ENCODE data around the gene CDCP1.
"Not testable (repeated sequence)": the region's sequence is repeated elsewhere in the genome, so short reads cannot be mapped to it uniquely, and the experiment has no call there.

The CDCP1 gene

DNA sequence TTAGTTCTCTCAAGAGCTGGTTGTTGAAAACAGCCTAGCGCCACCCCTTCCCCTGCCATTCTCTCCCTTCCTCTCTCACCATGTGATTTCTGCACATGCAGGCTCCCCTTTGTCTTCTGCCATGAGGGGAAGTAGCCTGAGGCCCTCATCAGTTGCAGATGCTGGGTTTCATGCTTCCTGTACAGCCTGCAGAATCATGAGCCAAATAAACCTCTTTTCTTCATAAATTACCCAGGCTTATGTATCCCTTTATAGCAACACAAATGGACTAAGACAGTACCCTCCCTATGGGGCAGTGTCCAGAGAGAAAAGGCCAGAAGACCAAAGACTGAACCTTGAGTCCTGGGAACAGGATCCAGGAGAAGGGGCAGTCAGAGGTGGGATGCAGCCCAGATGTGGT is 65.4 kb downstream of the CDCP1 start:
- H3K4me3 ChIP-seq (ENCODE audit: low read depth, low read length) = no peak overlapping the region
- DNase-seq (ENCODE audit: low read depth) = no peak
- TF ChIP-seq, protein P1, sequence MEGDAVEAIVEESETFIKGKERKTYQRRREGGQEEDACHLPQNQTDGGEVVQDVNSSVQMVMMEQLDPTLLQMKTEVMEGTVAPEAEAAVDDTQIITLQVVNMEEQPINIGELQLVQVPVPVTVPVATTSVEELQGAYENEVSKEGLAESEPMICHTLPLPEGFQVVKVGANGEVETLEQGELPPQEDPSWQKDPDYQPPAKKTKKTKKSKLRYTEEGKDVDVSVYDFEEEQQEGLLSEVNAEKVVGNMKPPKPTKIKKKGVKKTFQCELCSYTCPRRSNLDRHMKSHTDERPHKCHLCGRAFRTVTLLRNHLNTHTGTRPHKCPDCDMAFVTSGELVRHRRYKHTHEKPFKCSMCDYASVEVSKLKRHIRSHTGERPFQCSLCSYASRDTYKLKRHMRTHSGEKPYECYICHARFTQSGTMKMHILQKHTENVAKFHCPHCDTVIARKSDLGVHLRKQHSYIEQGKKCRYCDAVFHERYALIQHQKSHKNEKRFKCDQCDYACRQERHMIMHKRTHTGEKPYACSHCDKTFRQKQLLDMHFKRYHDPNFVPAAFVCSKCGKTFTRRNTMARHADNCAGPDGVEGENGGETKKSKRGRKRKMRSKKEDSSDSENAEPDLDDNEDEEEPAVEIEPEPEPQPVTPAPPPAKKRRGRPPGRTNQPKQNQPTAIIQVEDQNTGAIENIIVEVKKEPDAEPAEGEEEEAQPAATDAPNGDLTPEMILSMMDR (IDR thresholded peaks at IDR 0.05; ENCODE audit: insufficient read depth, low read depth, low read length, missing control alignments) = no peak

DNA sequence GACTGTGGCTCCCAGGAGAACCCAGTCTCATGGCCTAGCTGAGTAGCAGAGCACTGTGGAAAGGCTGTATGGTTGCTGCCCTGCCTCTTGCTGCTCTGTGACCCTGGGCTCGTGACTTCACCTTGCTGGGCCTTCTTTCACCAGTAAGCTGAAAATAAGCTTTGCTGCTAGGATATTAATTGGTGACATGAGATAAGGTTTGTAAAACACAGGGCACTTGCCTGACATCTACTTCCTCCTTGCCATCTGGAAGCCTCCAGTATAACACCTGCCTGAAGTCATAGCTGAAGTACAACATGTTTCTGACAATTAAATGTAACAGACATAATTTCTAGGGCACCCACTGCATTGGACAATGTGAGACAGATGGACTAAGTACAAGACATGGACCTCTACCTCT is 66.5 kb downstream of the CDCP1 start:
- TF ChIP-seq, protein P1 (IDR thresholded peaks at IDR 0.05; ENCODE audit: insufficient read depth, low read depth, low read length, missing control alignments) = no peak
- no peak for DNase-seq (ENCODE audit: low read depth)
- H3K4me3 ChIP-seq (ENCODE audit: low read depth, low read length) = no peak overlapping the region

DNA sequence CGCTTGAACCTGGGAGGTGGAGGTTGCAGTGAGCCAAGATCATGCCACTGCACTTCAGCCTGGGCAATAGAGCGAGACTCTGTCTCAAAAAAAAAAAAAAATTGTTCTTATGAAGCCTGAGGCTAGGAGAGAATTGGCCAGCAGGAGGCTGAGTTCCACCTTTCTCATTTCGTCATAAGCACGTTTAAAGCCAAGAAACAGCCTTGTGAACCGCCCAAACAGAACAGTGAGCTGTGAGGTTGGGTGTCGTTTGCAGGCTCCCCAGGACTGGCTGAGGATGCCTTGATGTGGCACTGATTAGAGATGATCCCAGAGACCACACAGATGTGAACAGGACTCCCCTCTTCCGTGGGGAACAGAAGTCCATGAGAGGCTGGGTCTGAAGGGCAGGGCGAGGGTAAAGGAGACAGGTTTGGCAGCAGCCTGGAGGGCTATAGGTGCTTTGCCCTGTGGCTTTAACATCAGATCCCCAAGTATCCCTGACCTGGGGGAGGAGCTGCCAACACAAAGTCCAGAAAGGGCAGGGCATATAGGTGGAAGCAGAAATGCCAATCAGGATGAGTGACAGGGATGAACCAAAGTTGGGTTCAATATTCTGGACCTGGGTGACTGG is 67.2 kb downstream of the CDCP1 start:
- peak; percentile 5 for DNase-seq (ENCODE audit: low read depth)
- no peak overlapping the region for H3K4me3 ChIP-seq (ENCODE audit: low read depth, low read length)
- TF ChIP-seq, protein P1 (IDR thresholded peaks at IDR 0.05; ENCODE audit: insufficient read depth, low read depth, low read length, missing control alignments) = no peak

DNA sequence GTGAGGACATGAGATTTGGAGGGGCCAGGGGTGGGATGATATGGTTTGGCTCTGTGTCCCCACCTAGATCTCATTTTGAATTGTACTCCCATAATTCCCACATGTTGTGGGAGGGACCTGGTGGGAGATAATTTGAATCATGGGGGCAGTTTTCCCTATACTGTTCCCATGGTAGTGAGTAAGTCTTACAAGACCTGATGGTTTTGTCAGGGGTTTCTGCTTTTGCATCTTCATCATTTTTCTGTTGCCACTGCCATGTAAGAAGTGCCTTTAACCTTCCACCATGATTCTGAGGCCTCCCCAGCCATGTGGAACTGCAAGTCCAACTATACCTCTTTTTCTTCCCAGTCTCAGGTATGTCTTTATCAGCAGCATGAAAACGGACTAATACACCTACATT is 67.9 kb downstream of the CDCP1 start:
- H3K4me3 ChIP-seq (ENCODE audit: low read depth, low read length); DNase-seq (ENCODE audit: low read depth): not testable (repeated sequence)

DNA sequence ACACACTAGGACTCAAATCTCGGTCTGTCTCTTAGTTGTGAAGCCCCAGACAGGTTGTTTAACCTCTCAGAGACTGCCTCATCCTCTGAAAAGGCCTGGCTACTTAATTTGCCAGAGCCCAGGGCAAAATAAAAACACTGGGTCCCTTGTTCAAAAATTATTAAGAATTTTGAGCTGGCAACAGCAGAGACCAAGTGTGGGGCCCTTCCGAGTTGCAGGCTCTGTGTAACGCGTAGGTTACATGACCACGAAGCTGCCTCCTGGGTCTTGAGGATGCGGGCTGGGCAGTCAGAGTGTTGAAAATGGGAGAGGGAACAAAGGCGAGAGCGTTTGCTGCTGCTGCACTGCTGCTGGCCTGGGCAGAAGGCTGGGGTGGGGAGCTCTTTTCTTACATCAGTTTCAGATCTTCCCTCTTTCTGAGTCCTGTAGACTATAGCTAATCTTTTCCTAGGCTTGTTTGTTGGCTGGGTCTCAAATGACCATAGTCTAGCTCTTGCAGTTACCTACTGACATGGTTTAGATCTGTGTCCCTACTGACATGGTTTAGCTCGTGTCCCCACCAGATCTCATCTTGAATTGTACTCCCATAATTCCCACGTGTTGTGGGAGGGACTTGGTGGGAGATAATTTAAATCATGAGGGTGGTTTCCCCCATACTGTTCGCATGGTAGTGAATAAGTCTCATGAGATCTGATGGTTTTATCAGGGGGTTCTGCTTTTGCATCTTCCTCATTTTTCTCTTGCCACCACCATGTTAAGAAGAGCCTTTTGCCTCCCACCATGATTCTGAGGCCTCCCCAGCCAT is 70.2 kb downstream of the CDCP1 start:
- TF ChIP-seq, protein P1 (IDR thresholded peaks at IDR 0.05; ENCODE audit: insufficient read depth, low read depth, low read length, missing control alignments) = no peak
- no peak for DNase-seq (ENCODE audit: low read depth)
- no peak overlapping the region for H3K4me3 ChIP-seq (ENCODE audit: low read depth, low read length)

DNA sequence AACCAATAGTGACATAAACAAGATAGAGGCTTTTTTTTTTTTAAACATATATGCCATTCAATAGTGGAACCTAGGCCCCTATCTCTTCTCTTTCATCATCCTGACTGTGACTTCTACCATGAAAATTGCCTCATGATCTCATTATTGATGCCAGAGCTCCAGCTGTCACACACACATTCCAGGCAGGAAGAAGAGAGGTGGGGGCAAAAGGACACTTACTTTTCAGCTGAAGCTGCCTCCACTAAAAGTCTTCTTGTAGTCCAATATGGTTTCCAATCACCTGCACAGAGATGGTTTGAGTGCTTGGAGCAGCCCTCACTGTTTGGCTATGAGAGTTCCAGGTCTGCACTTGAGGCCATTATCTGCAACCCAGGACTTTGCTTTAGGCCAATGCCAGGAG is 75.1 kb downstream of the CDCP1 start:
- H3K4me3 ChIP-seq (ENCODE audit: low read depth, low read length) = no peak overlapping the region
- TF ChIP-seq, protein P1 (IDR thresholded peaks at IDR 0.05; ENCODE audit: insufficient read depth, low read depth, low read length, missing control alignments) = no peak
- DNase-seq (ENCODE audit: low read depth) = no peak

DNA sequence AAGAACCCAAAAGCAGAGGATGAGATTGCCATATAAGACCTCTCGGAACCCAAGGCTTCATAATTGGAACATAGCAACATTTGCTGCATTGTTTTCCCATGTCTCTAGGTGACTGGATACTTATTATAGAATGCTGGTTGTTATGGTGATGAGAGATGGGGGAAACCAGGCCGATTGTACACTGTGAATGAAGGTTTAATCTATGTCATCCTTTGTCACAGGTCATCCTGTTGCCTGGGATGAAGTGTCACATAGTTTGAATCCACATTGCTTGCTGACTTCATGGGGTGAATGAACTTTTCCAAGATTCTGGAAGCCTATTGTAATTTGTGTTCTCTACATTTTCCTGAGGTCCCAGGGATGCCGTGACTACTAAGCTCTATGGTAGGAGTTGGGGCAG is 78.2 kb downstream of the CDCP1 start:
- TF ChIP-seq, protein P1 (IDR thresholded peaks at IDR 0.05; ENCODE audit: insufficient read depth, low read depth, low read length, missing control alignments) = no peak
- H3K4me3 ChIP-seq (ENCODE audit: low read depth, low read length) = no peak overlapping the region
- DNase-seq (ENCODE audit: low read depth) = no peak
